ENCODE measurements around the gene ERBB4. TPM values are rescaled to one million over a fixed set of nuclear protein-coding genes. Genes with fewer than 3 reads are reported as not detected.

The ERBB4 gene
- polyA plus RNA-seq, 2 of the 4 experiments (the other 2 are of a cell fraction) = not detected

DNA sequence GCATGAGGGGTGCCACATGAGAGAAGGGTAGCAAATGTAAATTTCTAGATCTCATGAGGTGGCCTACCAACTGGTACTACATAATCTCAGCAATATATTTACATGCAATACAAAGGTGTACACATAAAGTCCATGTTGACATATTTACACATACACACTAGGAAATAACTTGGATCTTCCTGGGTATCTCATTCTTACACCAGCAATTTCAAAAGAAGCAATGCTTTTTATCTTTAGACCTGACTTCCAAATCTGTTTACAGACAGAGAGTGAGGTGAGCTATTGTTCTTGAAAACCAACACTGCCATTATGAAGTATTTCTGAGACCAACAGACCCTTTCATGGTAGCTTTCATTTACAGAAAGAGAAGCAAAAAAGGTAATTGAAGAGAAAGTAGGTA, 184.2 kb downstream of the ERBB4 start:
- Histone ChIP-seq H3K27ac (no peak overlapping the region), H3K4me2 (no peak overlapping the region), H3K9me3 (no peaks in the 10 kb centered on the region), H3K4me3 (no peak overlapping the region), H3K4me1 (no peaks in the 10 kb centered on the region)
- no peak for ATAC-seq
- CTCF ChIA-PET = no interaction called here
- POLR2A ChIA-PET = no interaction called here
- TF ChIP-seq EP300 (IDR thresholded peaks at IDR 0.05) = no peak
- TF ChIP-seq KDM5A (IDR thresholded peaks at IDR 0.05) = no peak
- TF ChIP-seq, protein P1, sequence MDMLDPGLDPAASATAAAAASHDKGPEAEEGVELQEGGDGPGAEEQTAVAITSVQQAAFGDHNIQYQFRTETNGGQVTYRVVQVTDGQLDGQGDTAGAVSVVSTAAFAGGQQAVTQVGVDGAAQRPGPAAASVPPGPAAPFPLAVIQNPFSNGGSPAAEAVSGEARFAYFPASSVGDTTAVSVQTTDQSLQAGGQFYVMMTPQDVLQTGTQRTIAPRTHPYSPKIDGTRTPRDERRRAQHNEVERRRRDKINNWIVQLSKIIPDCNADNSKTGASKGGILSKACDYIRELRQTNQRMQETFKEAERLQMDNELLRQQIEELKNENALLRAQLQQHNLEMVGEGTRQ (IDR thresholded peaks at IDR 0.05) = no peak
- TF ChIP-seq HOXB13 (CRISPR knock-in tag; IDR thresholded peaks at IDR 0.05; ENCODE audit: low read depth) = no peak
- no peak for TF ChIP-seq FOSL2 (IDR thresholded peaks at IDR 0.05)
- TF ChIP-seq FOSL2 (CRISPR knock-in tag; IDR thresholded peaks at IDR 0.05) = no peak
- no peak for TF ChIP-seq RAD21 (conservative IDR thresholded peaks at IDR 0.05 in 1 of 2, IDR thresholded peaks at IDR 0.05 in 1 of 2)
- no peak for TF ChIP-seq RFX5 (IDR thresholded peaks at IDR 0.05)
- no peak for TF ChIP-seq ESRRA (IDR thresholded peaks at IDR 0.05; ENCODE audit: borderline replicate concordance, low read length)
- TF ChIP-seq KDM1A (IDR thresholded peaks at IDR 0.05; ENCODE audit: low read depth) = no peak
- no peak for TF ChIP-seq EHMT2 (IDR thresholded peaks at IDR 0.05; ENCODE audit: low read depth)
- no peak for TF ChIP-seq NR3C1 (IDR thresholded peaks at IDR 0.05)
- no peak for TF ChIP-seq JUNB (IDR thresholded peaks at IDR 0.05)
- TF ChIP-seq CHD2 (IDR thresholded peaks at IDR 0.05; ENCODE audit: low read length, partially characterized antibody) = no peak
- TF ChIP-seq, protein P2, sequence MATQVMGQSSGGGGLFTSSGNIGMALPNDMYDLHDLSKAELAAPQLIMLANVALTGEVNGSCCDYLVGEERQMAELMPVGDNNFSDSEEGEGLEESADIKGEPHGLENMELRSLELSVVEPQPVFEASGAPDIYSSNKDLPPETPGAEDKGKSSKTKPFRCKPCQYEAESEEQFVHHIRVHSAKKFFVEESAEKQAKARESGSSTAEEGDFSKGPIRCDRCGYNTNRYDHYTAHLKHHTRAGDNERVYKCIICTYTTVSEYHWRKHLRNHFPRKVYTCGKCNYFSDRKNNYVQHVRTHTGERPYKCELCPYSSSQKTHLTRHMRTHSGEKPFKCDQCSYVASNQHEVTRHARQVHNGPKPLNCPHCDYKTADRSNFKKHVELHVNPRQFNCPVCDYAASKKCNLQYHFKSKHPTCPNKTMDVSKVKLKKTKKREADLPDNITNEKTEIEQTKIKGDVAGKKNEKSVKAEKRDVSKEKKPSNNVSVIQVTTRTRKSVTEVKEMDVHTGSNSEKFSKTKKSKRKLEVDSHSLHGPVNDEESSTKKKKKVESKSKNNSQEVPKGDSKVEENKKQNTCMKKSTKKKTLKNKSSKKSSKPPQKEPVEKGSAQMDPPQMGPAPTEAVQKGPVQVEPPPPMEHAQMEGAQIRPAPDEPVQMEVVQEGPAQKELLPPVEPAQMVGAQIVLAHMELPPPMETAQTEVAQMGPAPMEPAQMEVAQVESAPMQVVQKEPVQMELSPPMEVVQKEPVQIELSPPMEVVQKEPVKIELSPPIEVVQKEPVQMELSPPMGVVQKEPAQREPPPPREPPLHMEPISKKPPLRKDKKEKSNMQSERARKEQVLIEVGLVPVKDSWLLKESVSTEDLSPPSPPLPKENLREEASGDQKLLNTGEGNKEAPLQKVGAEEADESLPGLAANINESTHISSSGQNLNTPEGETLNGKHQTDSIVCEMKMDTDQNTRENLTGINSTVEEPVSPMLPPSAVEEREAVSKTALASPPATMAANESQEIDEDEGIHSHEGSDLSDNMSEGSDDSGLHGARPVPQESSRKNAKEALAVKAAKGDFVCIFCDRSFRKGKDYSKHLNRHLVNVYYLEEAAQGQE (IDR thresholded peaks at IDR 0.05) = no peak
- TF ChIP-seq, protein P3, sequence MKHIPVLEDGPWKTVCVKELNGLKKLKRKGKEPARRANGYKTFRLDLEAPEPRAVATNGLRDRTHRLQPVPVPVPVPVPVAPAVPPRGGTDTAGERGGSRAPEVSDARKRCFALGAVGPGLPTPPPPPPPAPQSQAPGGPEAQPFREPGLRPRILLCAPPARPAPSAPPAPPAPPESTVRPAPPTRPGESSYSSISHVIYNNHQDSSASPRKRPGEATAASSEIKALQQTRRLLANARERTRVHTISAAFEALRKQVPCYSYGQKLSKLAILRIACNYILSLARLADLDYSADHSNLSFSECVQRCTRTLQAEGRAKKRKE (CRISPR knock-in tag; IDR thresholded peaks at IDR 0.05; ENCODE audit: low read depth) = no peak
- FAIRE-seq = no peak
- no peak for DNase-seq (ENCODE audit: low read depth in 1 of 2, low spot score in 1 of 2)

DNA sequence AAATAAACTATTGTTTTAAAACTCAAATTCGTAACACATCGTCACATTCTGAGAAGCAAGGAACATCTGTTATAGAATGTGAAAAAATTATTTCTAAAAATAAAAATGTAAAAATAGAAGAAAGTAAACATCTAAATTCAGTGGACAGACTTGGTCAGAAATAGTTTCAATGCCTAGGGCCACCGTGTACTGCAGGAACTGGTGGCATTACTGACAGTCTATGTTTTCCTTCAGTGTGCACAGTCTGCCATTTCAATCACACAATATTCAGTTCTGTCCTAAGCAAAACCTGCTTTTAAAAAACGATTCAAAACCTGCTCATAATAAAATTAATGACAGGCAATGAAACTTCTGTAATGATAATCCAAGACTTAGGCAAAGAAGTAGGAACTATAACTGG, 190.1 kb downstream of the ERBB4 start:
- Histone ChIP-seq H3K4me3 (no peak overlapping the region), H3K27ac (no peak overlapping the region), H3K9me3 (no peaks in the 10 kb centered on the region), H3K4me1 (no peaks in the 10 kb centered on the region), H3K4me2 (no peak overlapping the region)
- 51% methylated on average over 4 of the region's 4 CpGs for WGBS (ENCODE audit: missing lambda C conversion rate)
- FAIRE-seq (no peak), ATAC-seq (no peak), DNase-seq (ENCODE audit: low read depth in 1 of 2, low spot score in 1 of 2) (no peak)
- CTCF ChIA-PET = no interaction called here
- TF ChIP-seq FOSL2 (IDR thresholded peaks at IDR 0.05) (no peak), FOSL2 (CRISPR knock-in tag; IDR thresholded peaks at IDR 0.05) (no peak), TP53 (CRISPR knock-in tag; IDR thresholded peaks at IDR 0.05) (no peak), EHMT2 (IDR thresholded peaks at IDR 0.05; ENCODE audit: low read depth) (no peak), HEYL (CRISPR knock-in tag; IDR thresholded peaks at IDR 0.05) (no peak), RFX5 (IDR thresholded peaks at IDR 0.05) (no peak), ZSCAN20 (CRISPR knock-in tag; IDR thresholded peaks at IDR 0.05) (no peak), JUNB (IDR thresholded peaks at IDR 0.05) (no peak), HDAC2 (IDR thresholded peaks at IDR 0.05) (no peak), RCOR1 (IDR thresholded peaks at IDR 0.05; ENCODE audit: low read depth, low read length) (no peak), NR3C1 (IDR thresholded peaks at IDR 0.05) (no peak)
- TF ChIP-seq, protein P2 (IDR thresholded peaks at IDR 0.05) = no peak
- TF ChIP-seq, protein P4, sequence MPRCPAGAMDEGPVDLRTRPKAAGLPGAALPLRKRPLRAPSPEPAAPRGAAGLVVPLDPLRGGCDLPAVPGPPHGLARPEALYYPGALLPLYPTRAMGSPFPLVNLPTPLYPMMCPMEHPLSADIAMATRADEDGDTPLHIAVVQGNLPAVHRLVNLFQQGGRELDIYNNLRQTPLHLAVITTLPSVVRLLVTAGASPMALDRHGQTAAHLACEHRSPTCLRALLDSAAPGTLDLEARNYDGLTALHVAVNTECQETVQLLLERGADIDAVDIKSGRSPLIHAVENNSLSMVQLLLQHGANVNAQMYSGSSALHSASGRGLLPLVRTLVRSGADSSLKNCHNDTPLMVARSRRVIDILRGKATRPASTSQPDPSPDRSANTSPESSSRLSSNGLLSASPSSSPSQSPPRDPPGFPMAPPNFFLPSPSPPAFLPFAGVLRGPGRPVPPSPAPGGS (IDR thresholded peaks at IDR 0.05) = no peak
- POLR2A ChIA-PET = no interaction called here
